ENCODE data around the gene PAXX. TPM values are rescaled to one million over a fixed set of nuclear protein-coding genes. Genes with fewer than 3 reads are reported as not detected.

PAXX gene
- total RNA-seq, 1 donor from 2014 or later = 72.6 TPM

DNA sequence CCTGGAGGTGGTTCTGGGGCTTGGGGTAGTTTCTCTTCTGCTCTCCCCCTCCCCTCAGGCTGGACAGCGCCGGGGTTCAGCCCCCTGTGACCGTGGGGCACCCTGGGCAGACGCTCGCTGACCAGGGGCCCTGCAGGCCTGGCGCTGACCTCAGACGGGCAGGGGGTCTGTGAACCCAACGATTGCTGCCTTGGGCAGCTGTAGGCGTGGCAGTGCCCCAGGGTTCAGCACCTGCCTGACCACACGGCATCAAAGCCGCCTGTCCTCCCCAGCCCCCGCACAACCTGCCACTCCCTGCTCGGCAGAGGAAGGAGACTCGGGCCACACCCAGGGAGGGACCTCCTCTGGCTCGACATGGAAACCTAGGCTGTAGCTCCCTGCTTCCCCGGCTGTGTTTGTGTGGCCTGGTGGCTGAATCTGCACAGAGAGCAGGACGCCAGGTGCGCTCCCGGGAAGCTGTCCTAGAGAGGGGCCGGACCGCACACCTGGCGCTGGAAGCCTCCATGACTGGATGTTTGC is 28.0 kb upstream of the PAXX start:
- H3K27me3 Mint-ChIP-seq (ENCODE audit: low read depth) = peaks cover 2% of the 10 kb centered on the region
- no peaks in the 10 kb centered on the region for H3K36me3 Mint-ChIP-seq (ENCODE audit: low read depth)
- H3K4me3 Mint-ChIP-seq (ENCODE audit: low read depth) = no peak overlapping the region
- no peak for DNase-seq (ENCODE audit: low spot score)
- no peak overlapping the region for H3K27ac Mint-ChIP-seq
- peaks cover 10% of the 10 kb centered on the region for H3K4me1 Mint-ChIP-seq (ENCODE audit: low read depth)
- H3K9me3 Mint-ChIP-seq = no peaks in the 10 kb centered on the region
- intact Hi-C loops (cut with micrococcal nuclease) = no loop called here

DNA sequence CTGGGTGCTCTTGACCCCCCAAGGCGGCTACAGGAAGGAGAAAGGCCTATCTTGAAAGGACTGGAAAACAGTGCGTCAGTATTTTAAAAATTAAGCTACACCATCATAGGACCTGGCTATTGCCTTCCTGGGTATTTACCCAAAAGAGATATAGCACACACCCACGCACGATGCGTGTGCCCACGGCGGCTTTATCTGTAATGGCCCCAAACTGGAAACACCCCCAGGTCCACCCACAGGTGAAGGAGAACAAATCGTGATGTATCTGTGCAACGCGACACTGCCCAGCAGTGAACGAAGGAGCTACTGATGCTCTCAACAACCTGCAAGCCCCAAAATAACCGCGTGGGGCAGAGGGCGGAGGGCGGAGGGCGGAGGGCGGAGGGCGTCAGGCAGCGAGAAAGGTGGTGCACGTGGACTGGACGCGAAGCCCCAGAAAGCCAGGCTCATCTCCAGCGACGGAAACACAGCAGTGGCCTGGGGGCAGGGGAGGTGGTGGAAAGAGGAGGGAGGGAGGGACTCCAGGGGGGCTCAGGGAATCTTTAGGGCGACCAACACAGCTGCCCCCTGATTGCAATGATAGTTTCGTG is 27.3 kb upstream of the PAXX start:
- Mint-ChIP-seq H3K9me3 (no peaks in the 10 kb centered on the region), H3K4me3 (ENCODE audit: low read depth) (no peak overlapping the region), H3K27ac (no peak overlapping the region), H3K36me3 (ENCODE audit: low read depth) (no peaks in the 10 kb centered on the region), H3K27me3 (ENCODE audit: low read depth) (peaks cover 2% of the 10 kb centered on the region), H3K4me1 (ENCODE audit: low read depth) (peaks cover 10% of the 10 kb centered on the region)
- intact Hi-C loops (cut with micrococcal nuclease) = no loop called here
- no peak for DNase-seq (ENCODE audit: low spot score)

DNA sequence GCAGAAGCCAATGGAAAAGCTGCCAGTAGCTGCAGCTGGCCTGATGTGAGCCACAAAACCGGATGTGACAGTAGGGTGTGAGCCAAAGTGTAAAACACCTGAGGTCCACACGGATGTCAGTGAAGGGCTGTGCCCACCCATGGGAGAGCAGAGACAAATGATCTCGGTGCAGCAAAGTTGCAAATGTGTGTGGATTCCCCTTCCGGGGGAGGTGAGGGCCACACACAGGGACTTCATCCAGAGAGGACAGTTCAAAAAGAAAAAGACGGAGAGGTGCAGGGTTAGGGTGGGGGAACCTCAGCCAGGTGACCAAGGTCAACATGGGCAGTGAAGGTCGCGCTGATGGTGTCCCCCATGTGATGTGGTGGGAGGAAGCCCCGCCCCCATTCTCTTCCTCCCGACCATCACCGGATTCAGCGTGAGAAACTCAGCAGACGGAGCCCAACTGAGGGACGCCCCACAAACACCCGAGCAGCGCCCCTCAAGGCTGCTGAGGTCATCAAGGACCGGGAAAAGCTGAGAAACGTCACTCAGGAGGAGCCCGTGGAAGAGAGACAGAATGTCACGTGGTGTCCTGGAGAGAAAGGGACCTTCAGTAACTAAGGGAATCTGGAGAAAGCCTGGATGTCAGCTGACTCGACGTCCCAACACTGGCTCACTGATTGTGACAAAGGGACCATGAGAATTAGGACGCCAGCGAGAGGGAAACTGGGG is 26.3 kb upstream of the PAXX start:
- H3K36me3 Mint-ChIP-seq (ENCODE audit: low read depth) = no peaks in the 10 kb centered on the region
- DNase-seq (ENCODE audit: low spot score) = no peak
- no peaks in the 10 kb centered on the region for H3K9me3 Mint-ChIP-seq
- intact Hi-C loops (cut with micrococcal nuclease) = no loop called here
- H3K27me3 Mint-ChIP-seq (ENCODE audit: low read depth) = peaks cover 2% of the 10 kb centered on the region
- peak overlapping the region; percentile 64 for H3K4me3 Mint-ChIP-seq (ENCODE audit: low read depth)
- H3K27ac Mint-ChIP-seq = no peak overlapping the region
- H3K4me1 Mint-ChIP-seq (ENCODE audit: low read depth) = peaks cover 10% of the 10 kb centered on the region

DNA sequence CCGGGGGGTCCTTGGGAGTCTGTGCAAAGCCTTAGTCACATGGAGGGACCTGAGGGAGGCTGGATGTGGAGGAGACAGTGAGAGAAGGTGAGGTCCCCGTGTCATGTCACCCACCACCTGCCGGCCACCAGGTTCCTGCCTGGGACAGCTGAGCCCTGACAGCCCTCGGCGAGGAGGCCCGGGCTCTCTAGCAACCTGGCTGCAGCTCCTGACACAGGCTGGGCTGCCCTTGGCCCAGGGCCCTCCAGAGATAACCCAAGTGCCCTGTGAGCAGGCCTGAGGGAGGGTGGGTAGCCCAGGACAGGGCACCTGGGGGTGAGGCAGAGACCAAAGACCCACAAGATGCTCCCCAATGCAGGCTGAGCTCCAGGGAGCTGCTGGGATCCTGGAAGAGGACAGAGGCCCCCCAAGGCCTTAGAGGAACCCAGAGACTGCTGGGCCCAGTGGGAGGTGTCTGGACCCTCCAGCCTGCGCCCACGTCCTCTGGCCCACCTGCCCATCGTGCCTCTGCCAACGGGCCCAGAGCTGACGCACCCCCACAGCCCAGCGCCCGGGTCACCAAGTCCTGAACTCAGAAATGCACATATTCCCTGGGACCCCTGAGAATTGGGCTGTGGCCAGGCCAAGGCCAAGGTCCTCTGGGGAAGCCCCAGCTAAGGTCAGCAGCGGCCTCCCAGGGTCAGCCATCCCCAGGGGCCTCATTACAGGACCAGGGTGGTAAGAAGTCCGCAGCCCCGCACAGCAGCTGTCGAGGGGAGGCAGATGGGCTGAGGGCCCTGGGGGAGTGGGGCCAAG is 23.7 kb upstream of the PAXX start:
- intact Hi-C loops (cut with micrococcal nuclease) = no loop called here
- Mint-ChIP-seq H3K36me3 (ENCODE audit: low read depth) (no peaks in the 10 kb centered on the region), H3K4me1 (ENCODE audit: low read depth) (peaks cover 10% of the 10 kb centered on the region), H3K27ac (no peak overlapping the region), H3K27me3 (ENCODE audit: low read depth) (peaks cover 2% of the 10 kb centered on the region), H3K4me3 (ENCODE audit: low read depth) (no peak overlapping the region), H3K9me3 (no peaks in the 10 kb centered on the region)
- no peak for DNase-seq (ENCODE audit: low spot score)

DNA sequence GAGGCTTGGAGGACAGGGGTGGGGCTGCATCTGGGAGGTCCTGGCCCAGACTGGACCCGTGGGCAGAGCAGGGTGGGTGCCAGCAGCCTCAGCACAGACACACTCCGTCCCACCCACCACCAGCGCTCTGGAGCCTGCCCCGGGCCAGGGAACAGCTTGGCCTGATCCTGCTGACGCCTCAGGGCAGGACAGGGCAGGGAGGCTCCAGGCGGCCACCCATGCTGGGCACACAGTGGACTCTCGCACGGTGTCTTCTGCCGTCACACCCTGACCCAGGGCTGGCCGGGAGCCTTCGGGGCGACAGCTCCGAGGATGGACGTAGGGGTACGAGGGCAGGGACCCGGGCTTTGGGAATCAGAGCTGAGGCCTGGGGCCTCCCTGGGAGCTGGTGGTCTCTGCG is 23.1 kb upstream of the PAXX start:
- Mint-ChIP-seq H3K27ac (no peak overlapping the region), H3K36me3 (ENCODE audit: low read depth) (no peaks in the 10 kb centered on the region), H3K9me3 (no peaks in the 10 kb centered on the region), H3K4me3 (ENCODE audit: low read depth) (no peak overlapping the region), H3K4me1 (ENCODE audit: low read depth) (peaks cover 10% of the 10 kb centered on the region), H3K27me3 (ENCODE audit: low read depth) (peaks cover 2% of the 10 kb centered on the region)
- DNase-seq (ENCODE audit: low spot score) = no peak
- intact Hi-C loops (cut with micrococcal nuclease) = no loop called here

DNA sequence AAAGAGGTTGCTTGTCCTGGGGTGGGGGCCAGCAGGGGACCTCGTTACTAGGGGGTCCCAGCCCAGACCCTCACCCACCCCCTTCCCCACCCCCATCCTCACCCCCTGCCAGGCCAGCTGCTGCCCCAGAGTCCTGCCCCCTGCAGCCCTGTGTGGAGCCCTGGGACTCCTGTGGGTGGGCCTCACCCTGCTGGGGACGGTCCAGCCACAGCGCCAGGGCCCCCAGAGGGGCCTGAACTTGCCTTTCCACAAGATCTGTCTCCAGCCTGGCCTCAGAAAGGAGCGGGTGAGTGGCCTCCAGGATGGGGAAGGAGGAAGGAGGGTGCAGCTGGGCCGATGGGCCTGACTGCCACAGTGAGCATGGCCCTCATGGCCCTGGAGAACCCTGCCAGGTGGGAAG is 22.4 kb upstream of the PAXX start:
- Mint-ChIP-seq H3K9me3 (no peaks in the 10 kb centered on the region), H3K4me1 (ENCODE audit: low read depth) (peaks cover 9% of the 10 kb centered on the region), H3K36me3 (ENCODE audit: low read depth) (no peaks in the 10 kb centered on the region), H3K27me3 (ENCODE audit: low read depth) (peaks cover 2% of the 10 kb centered on the region), H3K4me3 (ENCODE audit: low read depth) (no peak overlapping the region), H3K27ac (no peak overlapping the region)
- intact Hi-C loops (cut with micrococcal nuclease) = loop anchor here (10.0 kb wide), 1 partner anchor 485 kb away; the partner anchor contains the start of gene NSMF
- no peak for DNase-seq (ENCODE audit: low spot score)

DNA sequence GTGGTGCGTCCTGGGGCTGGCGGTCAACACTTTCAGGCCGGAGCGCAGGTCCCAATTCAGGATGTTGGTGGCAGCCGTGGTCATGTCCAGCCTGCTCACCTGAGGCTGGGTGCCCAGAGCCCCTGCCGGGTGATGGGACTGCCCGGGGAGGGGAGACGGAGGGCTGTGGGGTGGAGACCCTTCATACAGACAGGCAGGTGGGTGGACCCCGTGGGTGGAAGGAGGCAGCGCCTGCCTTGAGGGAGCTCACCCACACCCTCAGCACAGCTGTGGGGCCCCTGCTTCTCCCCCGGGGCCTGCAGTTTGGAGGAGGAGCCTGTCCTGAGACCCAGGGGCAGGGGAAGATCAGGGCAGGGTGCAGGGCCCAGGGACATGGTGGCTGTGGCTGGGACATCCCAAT is 21.9 kb upstream of the PAXX start:
- Mint-ChIP-seq H3K27me3 (ENCODE audit: low read depth) (peaks cover 2% of the 10 kb centered on the region), H3K9me3 (no peaks in the 10 kb centered on the region), H3K36me3 (ENCODE audit: low read depth) (no peaks in the 10 kb centered on the region), H3K27ac (no peak overlapping the region), H3K4me3 (ENCODE audit: low read depth) (no peak overlapping the region), H3K4me1 (ENCODE audit: low read depth) (peaks cover 12% of the 10 kb centered on the region)
- DNase-seq (ENCODE audit: low spot score) = no peak
- intact Hi-C loops (cut with micrococcal nuclease) = loop anchor here (10.0 kb wide), 1 partner anchor 484 kb away; the partner anchor contains the start of gene NSMF

DNA sequence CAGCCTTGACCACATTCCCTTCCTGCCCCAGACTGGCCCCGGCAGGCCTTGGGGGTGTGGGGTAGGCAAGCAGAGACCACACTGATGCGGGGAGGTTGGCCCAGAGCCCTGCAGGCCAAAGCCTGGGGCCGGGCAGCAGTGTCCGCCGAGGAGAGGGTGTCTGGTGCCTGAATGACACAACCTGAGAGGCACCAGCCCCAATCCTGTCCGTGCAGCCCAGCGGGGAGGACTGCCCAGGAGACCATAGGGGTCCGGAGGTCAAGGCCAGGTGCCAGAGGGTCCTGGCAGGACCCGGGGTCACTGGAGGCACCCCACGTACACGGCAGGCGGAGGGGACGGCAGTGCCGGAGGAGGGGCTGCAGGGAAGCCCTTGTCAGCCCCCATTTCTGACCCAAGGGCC is 20.5 kb upstream of the PAXX start:
- intact Hi-C loops (cut with micrococcal nuclease) = loop anchor here (10.0 kb wide), 1 partner anchor 483 kb away; the partner anchor contains the start of gene NSMF
- no peak overlapping the region for H3K4me3 Mint-ChIP-seq (ENCODE audit: low read depth)
- no peak overlapping the region for H3K27ac Mint-ChIP-seq
- DNase-seq (ENCODE audit: low spot score) = no peak
- H3K4me1 Mint-ChIP-seq (ENCODE audit: low read depth) = peaks cover 7% of the 10 kb centered on the region
- H3K36me3 Mint-ChIP-seq (ENCODE audit: low read depth) = no peaks in the 10 kb centered on the region
- no peaks in the 10 kb centered on the region for H3K27me3 Mint-ChIP-seq (ENCODE audit: low read depth)
- no peaks in the 10 kb centered on the region for H3K9me3 Mint-ChIP-seq

DNA sequence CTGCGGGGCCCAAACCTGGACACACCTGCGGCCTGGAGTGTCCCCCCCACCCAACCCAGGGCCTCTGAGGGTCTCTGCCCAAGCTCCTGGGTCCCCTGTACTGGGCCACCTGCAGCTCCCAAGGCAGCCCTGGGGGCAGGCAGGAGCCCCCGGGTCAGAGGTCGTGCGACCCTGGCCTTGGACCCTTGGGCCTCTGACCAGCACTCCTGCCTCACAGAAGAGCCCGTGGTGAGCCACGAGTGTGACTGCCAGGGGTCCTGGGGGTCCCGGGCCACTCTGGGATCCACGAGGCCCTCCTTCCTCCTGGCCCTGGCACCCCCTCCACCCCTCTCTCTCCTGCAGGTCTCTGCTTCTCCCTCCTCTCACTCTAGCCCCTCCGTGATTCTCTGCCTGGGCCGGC is 19.9 kb upstream of the PAXX start:
- H3K4me1 Mint-ChIP-seq (ENCODE audit: low read depth) = peaks cover 7% of the 10 kb centered on the region
- DNase-seq (ENCODE audit: low spot score) = no peak
- H3K4me3 Mint-ChIP-seq (ENCODE audit: low read depth) = no peak overlapping the region
- H3K27ac Mint-ChIP-seq = no peak overlapping the region
- H3K36me3 Mint-ChIP-seq (ENCODE audit: low read depth) = no peaks in the 10 kb centered on the region
- H3K9me3 Mint-ChIP-seq = no peaks in the 10 kb centered on the region
- no peaks in the 10 kb centered on the region for H3K27me3 Mint-ChIP-seq (ENCODE audit: low read depth)
- intact Hi-C loops (cut with micrococcal nuclease) = loop anchor here (10.0 kb wide), 1 partner anchor 482 kb away; the partner anchor contains the start of gene NSMF

DNA sequence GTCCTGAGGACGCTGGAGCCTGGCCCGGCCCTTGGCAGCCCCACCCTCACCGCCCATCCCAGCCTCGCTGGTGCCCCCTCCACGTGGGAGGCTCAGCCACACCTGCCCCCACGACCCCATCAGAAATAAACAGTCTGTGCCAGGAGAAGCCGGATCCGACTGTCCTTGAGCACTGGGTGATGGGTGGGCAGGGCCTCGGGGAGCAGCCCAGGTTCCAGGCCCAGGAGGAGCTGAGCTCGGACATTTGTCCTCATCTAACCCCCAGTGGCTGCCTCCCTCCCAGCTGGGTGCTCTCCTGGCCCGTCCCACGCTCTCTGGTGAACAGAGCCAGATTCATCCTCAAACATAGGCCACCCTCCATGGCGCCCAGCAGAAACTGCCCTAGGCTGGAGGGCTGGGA is 19.5 kb upstream of the PAXX start:
- H3K4me3 Mint-ChIP-seq (ENCODE audit: low read depth) = no peak overlapping the region
- H3K27ac Mint-ChIP-seq = no peak overlapping the region
- no peaks in the 10 kb centered on the region for H3K9me3 Mint-ChIP-seq
- H3K4me1 Mint-ChIP-seq (ENCODE audit: low read depth) = peaks cover 7% of the 10 kb centered on the region
- H3K36me3 Mint-ChIP-seq (ENCODE audit: low read depth) = no peaks in the 10 kb centered on the region
- no peaks in the 10 kb centered on the region for H3K27me3 Mint-ChIP-seq (ENCODE audit: low read depth)
- no peak for DNase-seq (ENCODE audit: low spot score)
- intact Hi-C loops (cut with micrococcal nuclease) = loop anchor here (10.0 kb wide), 1 partner anchor 482 kb away; the partner anchor contains the start of gene NSMF

DNA sequence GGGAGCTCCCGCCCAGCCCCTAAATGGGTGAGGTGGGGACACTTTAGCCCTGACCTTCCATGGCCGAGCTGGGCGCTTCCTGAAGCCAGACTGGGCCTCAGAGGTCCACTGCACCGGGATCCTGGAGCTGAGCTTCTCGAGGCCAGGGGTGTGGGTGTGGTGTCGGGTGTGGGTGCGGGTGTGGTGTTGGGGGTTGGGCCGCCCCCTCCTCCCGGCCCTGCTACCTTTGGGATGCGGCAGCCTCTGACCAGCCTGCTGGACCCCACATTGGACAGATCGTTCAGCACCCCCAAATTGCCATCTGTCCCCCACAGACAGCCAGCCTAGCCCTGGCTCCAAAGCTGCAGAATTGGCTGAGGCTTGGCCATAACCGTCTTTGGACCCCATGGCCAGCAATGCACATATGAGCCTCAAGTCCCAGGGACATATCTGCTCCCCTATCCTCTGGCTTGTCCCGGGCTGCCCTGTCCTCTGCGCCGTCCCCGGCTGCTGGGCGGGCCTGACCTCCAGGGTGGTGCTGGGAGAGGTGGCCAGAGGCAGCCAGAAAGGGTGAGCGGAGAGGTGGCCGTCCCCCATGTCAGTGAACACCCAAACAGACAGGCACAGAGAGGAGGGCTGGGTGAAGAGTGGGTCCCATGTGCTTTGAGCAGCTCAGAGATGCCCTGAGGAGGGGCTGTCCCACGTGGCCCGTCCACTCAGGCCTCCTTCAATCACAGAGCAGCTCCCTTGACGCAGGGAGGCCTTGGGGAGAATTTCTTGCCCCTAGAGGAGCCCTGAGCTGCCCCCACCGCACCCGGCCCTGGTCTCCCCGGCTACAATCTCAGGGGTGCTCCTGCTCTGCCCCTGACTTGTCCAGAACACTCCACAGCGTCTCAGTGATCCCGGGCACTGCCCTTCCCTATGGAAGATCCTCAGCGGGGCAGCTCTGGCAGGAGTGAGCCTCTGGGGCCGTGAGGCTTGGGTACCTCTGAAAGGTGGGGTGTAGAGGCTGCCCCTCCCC is 18.3 kb upstream of the PAXX start:
- Mint-ChIP-seq H3K36me3 (ENCODE audit: low read depth) (no peaks in the 10 kb centered on the region), H3K9me3 (no peaks in the 10 kb centered on the region), H3K4me1 (ENCODE audit: low read depth) (peaks cover 7% of the 10 kb centered on the region), H3K4me3 (ENCODE audit: low read depth) (no peak overlapping the region), H3K27me3 (ENCODE audit: low read depth) (no peaks in the 10 kb centered on the region), H3K27ac (no peak overlapping the region)
- intact Hi-C loops (cut with micrococcal nuclease) = loop anchor here (10.0 kb wide), 1 partner anchor 481 kb away; the partner anchor contains the start of gene NSMF
- no peak for DNase-seq (ENCODE audit: low spot score)
